ENCODE results near the gene FAM53A. TPM values are rescaled to one million over a fixed set of nuclear protein-coding genes. Genes with fewer than 3 reads are reported as not detected.

The FAM53A gene, protein sequence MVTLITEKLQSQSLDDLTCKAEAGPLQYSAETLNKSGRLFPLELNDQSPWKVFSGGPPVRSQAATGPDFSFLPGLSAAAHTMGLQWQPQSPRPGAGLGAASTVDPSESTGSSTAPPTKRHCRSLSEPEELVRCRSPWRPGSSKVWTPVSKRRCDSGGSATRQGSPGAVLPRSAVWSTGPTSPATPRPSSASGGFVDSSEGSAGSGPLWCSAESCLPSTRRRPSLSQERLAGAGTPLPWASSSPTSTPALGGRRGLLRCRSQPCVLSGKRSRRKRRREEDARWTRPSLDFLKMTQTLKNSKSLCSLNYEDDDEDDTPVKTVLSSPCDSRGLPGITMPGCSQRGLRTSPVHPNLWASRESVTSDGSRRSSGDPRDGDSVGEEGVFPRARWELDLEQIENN
- polyA plus RNA-seq: not detected in 2 replicates

DNA sequence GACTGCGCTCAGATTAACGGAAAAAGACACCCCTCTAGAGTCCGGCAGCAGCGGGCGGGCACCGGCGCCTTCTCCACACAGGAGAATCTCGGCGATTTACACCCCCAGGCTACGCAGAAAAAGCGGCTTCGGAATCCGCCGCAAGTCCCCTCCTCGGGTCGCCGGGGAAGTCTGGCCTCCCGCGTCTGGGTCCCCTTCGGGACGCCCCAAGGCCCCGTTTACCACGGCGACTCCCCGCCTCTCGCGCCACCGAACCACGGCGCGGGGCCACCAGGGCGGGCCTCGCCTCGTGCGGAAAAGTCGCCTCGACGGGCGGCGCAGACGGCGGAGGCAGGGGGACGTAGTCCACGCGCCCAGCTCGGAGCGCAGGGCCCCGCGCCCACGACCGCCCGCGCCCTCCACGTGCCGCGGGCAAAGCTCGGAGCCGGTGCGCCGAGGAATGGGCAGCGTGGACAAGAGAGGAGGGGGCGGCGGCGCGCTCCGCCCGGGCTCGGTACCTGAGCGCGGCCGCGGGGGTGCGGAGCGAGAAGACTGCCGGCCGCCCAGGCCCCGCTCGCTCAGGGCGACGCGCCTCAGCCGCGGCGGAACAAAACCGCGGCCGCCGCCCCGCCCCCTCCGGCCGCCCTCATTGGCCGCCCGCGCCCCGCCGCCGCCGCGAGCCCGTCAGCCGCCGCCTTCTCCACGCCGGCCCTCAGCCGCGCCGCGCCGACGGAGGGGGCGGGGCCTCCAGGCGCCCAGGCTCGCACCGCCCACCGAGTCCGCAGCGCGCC, at the start of gene FAM53A:
Gene FAM53A (minus strand): TSS at position 578 of the 770 bp plus-strand sequence. CDS start 15,572 bp downstream, outside the sequence.

DNA sequence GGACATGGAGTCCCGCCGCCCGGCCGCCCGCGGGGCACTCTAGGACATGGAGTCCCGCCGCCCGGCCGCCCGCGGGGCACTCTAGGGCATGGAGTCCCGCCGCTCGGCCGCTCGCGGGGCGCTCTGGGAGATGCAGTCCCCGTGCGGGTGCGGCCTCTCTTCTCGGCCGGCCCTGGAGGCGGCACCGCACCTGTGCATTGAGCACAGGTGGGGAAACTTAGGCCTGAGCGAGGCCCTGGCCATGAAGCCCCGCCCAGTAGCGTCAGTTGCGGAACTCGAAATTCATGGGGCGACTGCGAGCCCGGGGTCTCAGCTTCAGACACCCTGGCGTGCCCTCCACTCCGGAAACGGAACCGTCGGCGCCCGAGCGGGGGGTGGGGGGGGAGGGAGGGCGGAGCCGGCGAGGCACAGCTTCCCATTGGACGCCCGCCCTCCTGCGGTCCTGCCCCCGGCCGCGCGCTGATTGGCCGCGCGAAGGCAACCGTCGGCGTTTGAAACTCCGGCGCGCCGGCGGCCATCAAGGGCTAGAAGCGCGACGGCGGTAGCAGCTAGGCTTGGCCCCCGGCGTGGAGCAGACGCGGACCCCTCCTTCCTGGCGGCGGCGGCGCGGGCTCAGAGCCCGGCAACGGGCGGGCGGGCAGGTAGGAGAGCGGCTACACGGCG, 37.0 kb upstream of the FAM53A start, which contains the start of the genes TACC3 and TMEM129:
Gene TACC3 (plus strand): TSS at position 519 of the 663 bp plus-strand sequence. CDS start 1,901 bp downstream, outside the sequence.
Gene TMEM129 (minus strand): TSS at position 321 of the 663 bp plus-strand sequence. CDS start 486 bp downstream, outside the sequence.

DNA sequence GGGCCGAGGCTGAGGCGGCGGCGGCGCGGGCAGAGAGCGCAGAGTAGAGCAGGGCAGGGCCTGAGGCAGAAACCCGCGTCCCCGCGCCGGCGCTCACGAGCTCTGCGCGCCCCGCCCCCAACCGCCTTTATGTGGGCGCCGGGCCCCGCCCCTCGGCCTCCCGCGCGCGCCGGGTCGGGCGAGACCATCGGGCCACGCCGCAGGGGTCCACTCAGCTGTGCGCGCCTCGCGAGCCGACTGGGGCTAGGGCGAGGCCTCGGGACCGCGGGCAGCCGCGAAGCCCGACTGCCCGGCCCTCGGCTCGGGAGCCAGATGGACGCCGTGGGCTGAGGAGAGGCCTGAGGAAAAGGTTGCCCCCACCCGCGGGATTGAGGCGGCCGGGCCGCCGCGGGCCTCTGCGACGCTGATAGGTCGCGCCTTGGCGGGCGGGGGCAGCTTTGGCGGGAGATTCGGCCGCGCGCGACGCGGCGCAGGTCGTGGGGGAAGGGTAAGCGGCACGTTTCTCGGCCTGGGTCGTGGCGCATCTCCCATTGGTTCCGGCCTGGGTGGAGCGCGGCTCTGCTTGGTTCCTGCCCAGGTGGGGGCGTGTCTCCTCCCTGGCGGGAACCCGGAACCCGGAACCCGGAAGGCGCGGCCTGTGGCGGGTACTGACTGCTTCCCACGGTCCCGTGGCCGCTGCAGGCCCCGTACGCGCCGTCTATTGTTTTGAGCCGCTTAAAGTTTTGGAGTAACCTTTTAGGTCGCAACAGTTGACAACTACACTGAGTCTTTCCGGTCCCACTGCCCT, 28.3 kb upstream of the FAM53A start, which contains the start of gene SLBP:
Gene SLBP (minus strand): TSS at position 104 of the 787 bp plus-strand sequence. CDS start 131 bp downstream, outside the sequence.

Other genes with a start within 250 kb of the FAM53A start
- gene SLBP, start 28.0 kb upstream of the FAM53A start, polyA plus RNA-seq: 61.5 and 65.0 TPM in 2 replicates
- gene TMEM129, start 37.0 kb upstream of the FAM53A start, polyA plus RNA-seq: 1.1 and 2.3 TPM in 2 replicates
- gene TACC3, start 37.2 kb upstream of the FAM53A start, polyA plus RNA-seq: 0.32 TPM in 1 of 2 replicates, not detected in the other
- 1.1 and 2.1 TPM in 2 replicates for gene FGFR3, start 109.0 kb upstream of the FAM53A start, polyA plus RNA-seq
- 5.6 and 9.3 TPM in 2 replicates for gene LETM1, start 171.8 kb upstream of the FAM53A start, polyA plus RNA-seq
- gene NSD2, start 187.1 kb upstream of the FAM53A start, polyA plus RNA-seq: 12.5 and 12.9 TPM in 2 replicates

Measured in Purkinje cell (primary cell).